Epithelial cell of esophagus (primary cell): Measurements from ENCODE around the gene IL17D.

Experiments
- DNase-seq: peaks from one replicate; pipeline ENCODE4 v3.0.0; 2010; ENCODE audit warnings: low read depth
- H3K4me3 ChIP-seq: 2 replicates; pipeline ENCODE4 v1.5.1; 2011; ENCODE audit warnings: mild to moderate bottlenecking, low read length, control low read depth
- TF ChIP-seq, protein P1 (sequence below): IDR thresholded peaks from 2 replicates; pipeline ENCODE4 v1.5.1; 2011; ENCODE audit warnings: low read depth, mild to moderate bottlenecking, low read length, control low read depth, inconsistent platforms; ENCODE audit not compliant: insufficient read depth; ENCODE audit errors: missing control alignments

The IL17D gene

DNA sequence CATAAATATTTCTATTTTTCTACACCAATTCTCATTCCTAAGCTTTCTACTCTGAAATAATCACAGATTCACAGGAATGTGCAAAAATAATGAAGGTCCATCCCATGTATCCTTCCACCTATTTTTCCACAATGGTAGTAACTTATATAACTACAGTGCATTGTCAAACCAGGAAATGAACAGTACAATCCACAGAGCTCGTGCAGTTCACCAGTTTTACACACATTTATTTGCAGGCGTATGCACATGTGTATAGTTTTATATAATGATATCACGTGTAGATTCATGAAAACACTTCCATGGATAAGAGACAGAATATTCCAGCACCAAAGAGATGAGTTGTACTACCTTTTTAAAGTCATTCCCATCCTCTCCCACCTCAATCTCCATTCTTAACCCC, 57.4 kb downstream of the IL17D start:
- no peak for DNase-seq
- TF ChIP-seq, protein P1, sequence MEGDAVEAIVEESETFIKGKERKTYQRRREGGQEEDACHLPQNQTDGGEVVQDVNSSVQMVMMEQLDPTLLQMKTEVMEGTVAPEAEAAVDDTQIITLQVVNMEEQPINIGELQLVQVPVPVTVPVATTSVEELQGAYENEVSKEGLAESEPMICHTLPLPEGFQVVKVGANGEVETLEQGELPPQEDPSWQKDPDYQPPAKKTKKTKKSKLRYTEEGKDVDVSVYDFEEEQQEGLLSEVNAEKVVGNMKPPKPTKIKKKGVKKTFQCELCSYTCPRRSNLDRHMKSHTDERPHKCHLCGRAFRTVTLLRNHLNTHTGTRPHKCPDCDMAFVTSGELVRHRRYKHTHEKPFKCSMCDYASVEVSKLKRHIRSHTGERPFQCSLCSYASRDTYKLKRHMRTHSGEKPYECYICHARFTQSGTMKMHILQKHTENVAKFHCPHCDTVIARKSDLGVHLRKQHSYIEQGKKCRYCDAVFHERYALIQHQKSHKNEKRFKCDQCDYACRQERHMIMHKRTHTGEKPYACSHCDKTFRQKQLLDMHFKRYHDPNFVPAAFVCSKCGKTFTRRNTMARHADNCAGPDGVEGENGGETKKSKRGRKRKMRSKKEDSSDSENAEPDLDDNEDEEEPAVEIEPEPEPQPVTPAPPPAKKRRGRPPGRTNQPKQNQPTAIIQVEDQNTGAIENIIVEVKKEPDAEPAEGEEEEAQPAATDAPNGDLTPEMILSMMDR = no peak
- no peak overlapping the region for H3K4me3 ChIP-seq

- H3K4me3 ChIP-seq = no peak overlapping the region
- TF ChIP-seq, protein P1 = no peak
- DNase-seq = no peak
Measured at GRCh38 chr13:20767309-20767943, 63.9 kb downstream of the IL17D start.

DNA sequence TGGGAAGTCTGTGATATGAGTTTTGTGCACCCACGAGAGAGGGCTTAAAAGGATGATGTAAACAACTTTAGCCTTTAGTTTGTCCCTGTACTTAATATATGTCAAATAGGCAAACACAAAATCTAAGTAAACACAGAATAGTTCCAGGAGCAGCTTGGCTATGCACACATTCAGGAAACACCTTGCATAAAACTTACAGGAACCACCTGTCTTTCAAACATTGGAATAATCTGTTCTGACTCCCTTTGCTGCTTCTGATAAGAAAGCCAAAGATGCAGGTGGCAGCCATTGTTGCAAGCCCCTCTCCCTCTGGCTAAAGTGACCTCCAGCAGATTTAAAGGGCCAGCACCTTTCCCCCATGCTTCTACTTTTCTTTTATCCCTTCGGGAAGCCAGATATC, 65.6 kb downstream of the IL17D start:
- DNase-seq = no peak
- TF ChIP-seq, protein P1 = no peak
- H3K4me3 ChIP-seq = no peak overlapping the region

DNA sequence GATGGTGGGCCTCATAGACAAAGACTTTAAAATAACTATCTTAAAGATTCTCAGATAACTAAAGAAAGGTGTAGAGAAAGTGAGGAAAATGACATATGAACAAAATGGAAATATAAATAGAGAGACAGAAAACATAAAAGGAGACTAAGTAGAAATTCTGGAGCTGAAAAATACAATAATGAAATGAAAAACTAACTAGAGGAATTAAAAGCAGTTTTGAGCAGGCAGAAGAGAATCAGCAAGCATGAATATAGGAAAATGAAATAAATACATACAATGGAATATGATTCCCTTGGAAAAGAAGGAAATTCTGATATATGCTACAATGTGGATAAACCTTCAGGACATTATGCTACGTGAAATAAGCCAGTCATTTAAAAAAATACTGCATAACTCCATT, 66.3 kb downstream of the IL17D start:
- TF ChIP-seq, protein P1 = no peak
- no peak overlapping the region for H3K4me3 ChIP-seq
- DNase-seq = no peak
